Fibroblast of mammary gland (primary cell): Measurements from ENCODE around the gene FAM53A.

Experiments used
- DNase-seq: peaks from one replicate; pipeline ENCODE4 v3.0.0-alpha.2; 2010; ENCODE audit warnings: low read depth
- H3K4me3 ChIP-seq: 2 replicates; pipeline ENCODE4 v1.5.1; 2011; ENCODE audit warnings: low read depth, mild to moderate bottlenecking, low read length, moderate library complexity; ENCODE audit not compliant: control insufficient read depth
- TF ChIP-seq, protein P1 (sequence below): conservative IDR thresholded peaks from 2 replicates; pipeline ENCODE4 v1.5.1; 2011; ENCODE audit warnings: low read depth, low read length, inconsistent platforms; ENCODE audit not compliant: control insufficient read depth, insufficient read depth

FAM53A gene

DNA sequence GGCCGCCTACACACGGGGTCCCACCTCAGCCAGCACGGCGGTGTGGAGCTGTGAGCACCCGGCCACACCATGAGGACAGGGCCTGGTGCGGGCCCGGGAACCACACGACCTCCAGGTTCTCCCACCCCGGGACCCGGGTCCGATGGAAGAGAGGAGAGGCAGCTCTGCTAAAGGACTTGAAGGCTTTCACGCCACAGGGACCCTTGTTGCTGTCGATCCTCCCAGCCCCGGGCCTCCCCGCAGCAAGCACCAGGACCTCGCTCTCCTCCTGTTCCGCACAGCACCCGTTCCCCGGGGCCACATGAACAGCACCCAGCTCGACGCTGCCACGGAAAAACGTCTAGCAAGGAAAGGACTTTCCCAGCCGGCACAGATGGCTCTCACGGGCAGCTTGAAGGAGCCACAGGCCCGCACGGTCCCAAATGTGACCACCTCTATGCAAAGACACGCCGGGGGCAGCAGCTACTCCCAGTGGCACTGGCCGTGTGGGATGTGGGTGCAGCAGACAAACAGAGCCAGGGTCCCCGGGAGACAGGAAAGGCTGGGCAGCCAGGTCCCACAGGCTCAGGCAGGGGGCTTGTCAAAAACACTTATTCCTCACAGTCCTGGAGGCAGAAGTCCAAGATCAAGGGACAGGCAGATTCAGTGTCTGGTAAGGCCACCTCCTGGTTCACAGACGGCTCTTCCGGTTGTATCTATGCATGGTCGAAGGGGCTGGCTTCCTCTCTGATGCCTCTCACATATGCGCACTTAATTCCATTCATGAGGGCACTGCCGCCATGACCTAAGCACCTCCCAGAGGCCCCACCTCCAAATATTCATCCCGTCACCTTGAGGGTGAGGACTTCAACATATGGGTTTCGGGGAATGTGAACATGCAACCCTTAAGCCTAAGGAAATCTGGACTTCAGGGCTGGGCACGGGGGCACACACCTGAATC lies 24.7 kb downstream of the FAM53A start:
- TF ChIP-seq, protein P1, sequence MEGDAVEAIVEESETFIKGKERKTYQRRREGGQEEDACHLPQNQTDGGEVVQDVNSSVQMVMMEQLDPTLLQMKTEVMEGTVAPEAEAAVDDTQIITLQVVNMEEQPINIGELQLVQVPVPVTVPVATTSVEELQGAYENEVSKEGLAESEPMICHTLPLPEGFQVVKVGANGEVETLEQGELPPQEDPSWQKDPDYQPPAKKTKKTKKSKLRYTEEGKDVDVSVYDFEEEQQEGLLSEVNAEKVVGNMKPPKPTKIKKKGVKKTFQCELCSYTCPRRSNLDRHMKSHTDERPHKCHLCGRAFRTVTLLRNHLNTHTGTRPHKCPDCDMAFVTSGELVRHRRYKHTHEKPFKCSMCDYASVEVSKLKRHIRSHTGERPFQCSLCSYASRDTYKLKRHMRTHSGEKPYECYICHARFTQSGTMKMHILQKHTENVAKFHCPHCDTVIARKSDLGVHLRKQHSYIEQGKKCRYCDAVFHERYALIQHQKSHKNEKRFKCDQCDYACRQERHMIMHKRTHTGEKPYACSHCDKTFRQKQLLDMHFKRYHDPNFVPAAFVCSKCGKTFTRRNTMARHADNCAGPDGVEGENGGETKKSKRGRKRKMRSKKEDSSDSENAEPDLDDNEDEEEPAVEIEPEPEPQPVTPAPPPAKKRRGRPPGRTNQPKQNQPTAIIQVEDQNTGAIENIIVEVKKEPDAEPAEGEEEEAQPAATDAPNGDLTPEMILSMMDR: no peak
- H3K4me3 ChIP-seq: no peak overlapping the region
- no peak for DNase-seq

DNA sequence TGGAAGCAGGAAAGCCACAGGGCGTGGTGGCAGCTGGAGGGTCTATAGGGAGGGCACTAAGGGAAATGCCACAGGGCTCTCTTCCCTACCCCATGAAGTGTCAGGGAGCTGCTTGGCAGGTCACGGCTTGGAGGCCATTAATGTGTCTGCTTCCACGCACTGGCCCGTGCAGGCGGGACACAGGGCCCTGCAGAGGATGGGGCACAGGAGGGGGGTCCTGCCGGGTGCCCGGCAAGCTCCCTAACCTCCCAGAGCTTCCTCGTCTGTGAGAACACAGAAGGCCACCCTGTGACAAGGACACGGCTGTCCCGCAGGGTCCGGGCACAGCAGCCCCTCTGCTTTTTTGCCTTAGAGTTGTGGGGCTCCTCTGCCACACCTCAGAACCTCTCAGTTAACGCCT lies 25.5 kb downstream of the FAM53A start:
- TF ChIP-seq, protein P1: no peak
- no peak overlapping the region for H3K4me3 ChIP-seq
- no peak for DNase-seq

DNA sequence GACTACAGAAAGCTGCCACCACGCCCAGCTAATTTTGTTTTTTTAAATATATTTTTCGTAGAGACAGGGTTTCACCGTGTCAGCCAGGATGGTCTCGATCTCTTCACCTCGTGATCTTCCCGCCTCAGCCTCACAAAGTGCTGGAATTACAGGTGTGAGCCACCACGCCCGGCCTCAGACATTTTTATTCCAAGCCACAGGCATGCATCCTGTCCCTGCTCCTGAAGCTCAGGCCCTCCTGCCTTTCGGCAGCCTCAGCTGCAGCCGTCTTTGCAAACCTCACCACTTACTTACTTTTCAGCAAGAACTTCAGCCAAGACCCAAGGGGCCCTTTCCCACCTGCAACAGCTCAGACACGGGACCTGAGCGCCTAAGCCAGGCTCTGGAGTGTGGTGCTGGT lies 26.0 kb downstream of the FAM53A start:
- DNase-seq: no peak
- H3K4me3 ChIP-seq: no peak overlapping the region
- TF ChIP-seq, protein P1: no peak

DNA sequence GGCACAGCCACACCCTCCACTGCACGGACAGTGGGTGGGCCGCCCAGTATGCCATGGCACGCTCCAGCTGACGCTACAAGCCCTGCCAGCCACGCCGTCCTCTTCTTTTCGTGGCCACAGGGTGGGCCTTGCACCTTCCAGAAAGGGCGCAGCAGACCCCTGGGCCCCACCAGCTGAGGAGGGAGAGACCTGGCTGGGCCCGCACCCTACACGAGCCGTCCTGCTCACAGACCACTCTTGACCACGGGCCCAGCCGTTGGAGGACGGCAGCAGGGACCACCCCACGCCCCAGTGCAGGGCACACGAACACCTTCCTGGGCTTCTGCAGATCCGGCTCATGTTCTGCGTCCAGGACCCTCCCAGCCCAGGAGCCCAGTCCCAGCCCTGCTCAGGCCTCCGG lies 27.1 kb downstream of the FAM53A start:
- no peak overlapping the region for H3K4me3 ChIP-seq
- TF ChIP-seq, protein P1: no peak
- no peak for DNase-seq

- H3K4me3 ChIP-seq: no peak overlapping the region
- TF ChIP-seq, protein P1: no peak
- DNase-seq: no peak
Measured at GRCh38 chr4:1656132-1656531, 28.0 kb downstream of the FAM53A start.

- H3K4me3 ChIP-seq: no peak overlapping the region
- TF ChIP-seq, protein P1: no peak
- no peak for DNase-seq
Measured at GRCh38 chr4:1655676-1656075, 28.4 kb downstream of the FAM53A start.
